AG04449 (cell line): ENCODE data around the gene COL19A1.
"Not testable (repeated sequence)": the region's sequence is repeated elsewhere in the genome, so short reads cannot be mapped to it uniquely, and the experiment has no call there.

Experiments used
- CTCF ChIA-PET: fragments of 350-600 bp; formaldehyde crosslinking; extraction: SDS; loops from one replicate; lab custom pipeline; 2021; ENCODE audit warnings: antibody characterized with exemption; lab: Yijun Ruan, JAX
- POLR2A ChIA-PET: fragments of 400-600, 350-600 bp; formaldehyde crosslinking; extraction: SDS; loops from one replicate; lab custom pipeline; 2020; ENCODE audit warnings: antibody characterized with exemption, inconsistent platforms; lab: Yijun Ruan, JAX
- DNase-seq: peaks from one replicate; pipeline ENCODE4 v3.0.0-alpha.2; 2010; ENCODE audit warnings: low read depth, low spot score
- H3K4me3 ChIP-seq: 2 replicates; pipeline ENCODE4 v1.5.1; 2011; ENCODE audit warnings: low read depth, mild to moderate bottlenecking, control low read depth, low read length
- CTCF ChIP-seq: IDR thresholded peaks from one replicate; pipeline ENCODE4 v1.5.1; 2011; ENCODE audit warnings: mild to moderate bottlenecking, moderate library complexity, low read length, control low read depth, inconsistent platforms; ENCODE audit not compliant: insufficient read depth; ENCODE audit errors: missing control alignments

Gene COL19A1

GRCh38 chr6:69893266-69893665 lies 26.9 kb downstream of the COL19A1 start:
- H3K4me3 ChIP-seq, DNase-seq, POLR2A ChIA-PET, CTCF ChIA-PET: not testable (repeated sequence)

GRCh38 chr6:69894578-69895347 lies 28.4 kb downstream of the COL19A1 start:
- ChIA-PET CTCF (no interaction called here), POLR2A (no interaction called here)
- peak; percentile 23 for DNase-seq
- no peak overlapping the region for H3K4me3 ChIP-seq
- TF ChIP-seq CTCF: no peak

GRCh38 chr6:69895396-69895795 lies 29.0 kb downstream of the COL19A1 start:
- CTCF ChIA-PET: no interaction called here
- no peak overlapping the region for H3K4me3 ChIP-seq
- no peak for DNase-seq
- POLR2A ChIA-PET: no interaction called here
- TF ChIP-seq CTCF: no peak

- ChIA-PET POLR2A (no interaction called here), CTCF (no interaction called here)
- no peak overlapping the region for H3K4me3 ChIP-seq
- no peak for TF ChIP-seq CTCF
- DNase-seq: no peak
Measured at GRCh38 chr6:69900869-69901268, 34.5 kb downstream of the COL19A1 start.

- CTCF ChIA-PET: no interaction called here
- DNase-seq: no peak
- TF ChIP-seq CTCF: no peak
- no peak overlapping the region for H3K4me3 ChIP-seq
- POLR2A ChIA-PET: no interaction called here
Measured at GRCh38 chr6:69901361-69901760, 35.0 kb downstream of the COL19A1 start.

- ChIA-PET CTCF (no interaction called here), POLR2A (no interaction called here)
- TF ChIP-seq CTCF: no peak
- no peak overlapping the region for H3K4me3 ChIP-seq
- peak; percentile 31 for DNase-seq
Measured at GRCh38 chr6:69907981-69908498, 41.7 kb downstream of the COL19A1 start.

- no peak for DNase-seq
- CTCF ChIA-PET: no interaction called here
- H3K4me3 ChIP-seq: no peak overlapping the region
- TF ChIP-seq CTCF: no peak
- POLR2A ChIA-PET: no interaction called here
Measured at GRCh38 chr6:69913361-69913760, 47.0 kb downstream of the COL19A1 start.
